SJCRH30 (cell line): Measurements from ENCODE around the gene BCAR1. TPM values are rescaled to one million over a fixed set of nuclear protein-coding genes. Genes with fewer than 3 reads are reported as not detected.
"Not testable (repeated sequence)": the region's sequence is repeated elsewhere in the genome, so short reads cannot be mapped to it uniquely, and the experiment has no call there.

Experiments used
- DNase-seq, 2 experiments: peaks; one replicate each; pipeline ENCODE4 v3.0.0-alpha.2; 2015 to 2020
- H3K27ac ChIP-seq: fragments of 250-450 bp; sonication (Bioruptor Pico); 2 replicates; pipeline ENCODE4 v1.5.1; 2020; ENCODE audit warnings: mild to moderate bottlenecking, moderate library complexity
- H3K27me3 ChIP-seq: fragments of 250-450 bp; sonication (Bioruptor Pico); 2 replicates; pipeline ENCODE4 v1.5.1; 2020; ENCODE audit warnings: mild to moderate bottlenecking, moderate library complexity
- H3K36me3 ChIP-seq: fragments of 250-450 bp; sonication (Bioruptor Pico); 2 replicates; pipeline ENCODE4 v1.5.1; 2020; ENCODE audit warnings: mild to moderate bottlenecking, moderate library complexity
- H3K4me1 ChIP-seq: fragments of 250-450 bp; sonication (Bioruptor Pico); 2 replicates; pipeline ENCODE4 v1.5.1; 2020; ENCODE audit warnings: mild to moderate bottlenecking, moderate library complexity
- H3K4me3 ChIP-seq: fragments of 250-450 bp; sonication (Bioruptor Pico); 2 replicates; pipeline ENCODE4 v1.5.1; 2020; ENCODE audit warnings: mild to moderate bottlenecking, moderate library complexity
- H3K9me3 ChIP-seq: fragments of 250-450 bp; sonication (Bioruptor Pico); replicated peaks from 2 replicates; pipeline ENCODE4 v1.5.1; 2020; ENCODE audit warnings: mild to moderate bottlenecking, moderate library complexity
- total RNA-seq: library from RNA; depleted of rRNA; stranded (reverse); fragments of >200 nt; shearing (Covaris generic); gene quantifications from 2 replicates; pipeline ENCODE4 v1.2.3, GENCODE V29; 2014; rRNA removed

The BCAR1 gene
- total RNA-seq, result 17.4 and 21.7 TPM in 2 replicates

GRCh38 chr16:75251280-75252048 lies at the start of gene BCAR1:
TSS of gene BCAR1 (minus strand) at chr16:75251624. CDS start at chr16:75251482, 142 bp downstream.
- Histone ChIP-seq H3K27me3 (no peaks in the 10 kb centered on the region), H3K4me1 (peaks cover 38% of the 10 kb centered on the region), H3K9me3 (no peaks in the 10 kb centered on the region), H3K36me3 (no peaks in the 10 kb centered on the region), H3K4me3 (peak within 1 kb of the TSS; percentile 76), H3K27ac (peak within 1 kb of the TSS; percentile 69)
- peak; percentile 84 for DNase-seq

GRCh38 chr16:75298267-75298666 lies 46.8 kb upstream of the BCAR1 start:
- Histone ChIP-seq H3K9me3 (no peaks in the 10 kb centered on the region), H3K36me3 (no peaks in the 10 kb centered on the region), H3K27me3 (no peaks in the 10 kb centered on the region), H3K4me1 (no peaks in the 10 kb centered on the region), H3K4me3 (no peak overlapping the region), H3K27ac (no peak overlapping the region)
- no peak for DNase-seq

GRCh38 chr16:75296606-75297005 lies 45.2 kb upstream of the BCAR1 start:
- H3K4me1 ChIP-seq, result no peaks in the 10 kb centered on the region
- no peak for DNase-seq

GRCh38 chr16:75294773-75295459 lies 43.5 kb upstream of the BCAR1 start:
- H3K36me3 ChIP-seq, result no peaks in the 10 kb centered on the region
- H3K9me3 ChIP-seq, result no peaks in the 10 kb centered on the region
- H3K27ac ChIP-seq, result no peak overlapping the region
- no peaks in the 10 kb centered on the region for H3K4me1 ChIP-seq
- H3K27me3 ChIP-seq, result no peaks in the 10 kb centered on the region
- DNase-seq, result no peak
- H3K4me3 ChIP-seq, result no peak overlapping the region

More at GRCh38 chr16:75296606-75297005, 45.2 kb upstream of the BCAR1 start:
- Histone ChIP-seq H3K9me3 (no peaks in the 10 kb centered on the region), H3K27ac (no peak overlapping the region), H3K36me3 (no peaks in the 10 kb centered on the region), H3K27me3 (no peaks in the 10 kb centered on the region), H3K4me3 (no peak overlapping the region)

GRCh38 chr16:75293772-75294171 lies 42.3 kb upstream of the BCAR1 start:
- Histone ChIP-seq H3K27ac (no peak overlapping the region), H3K36me3 (no peaks in the 10 kb centered on the region), H3K27me3 (no peaks in the 10 kb centered on the region), H3K4me1 (no peaks in the 10 kb centered on the region), H3K9me3 (no peaks in the 10 kb centered on the region), H3K4me3 (no peak overlapping the region)
- no peak for DNase-seq

GRCh38 chr16:75293173-75293572 lies 41.7 kb upstream of the BCAR1 start:
- Histone ChIP-seq H3K4me1 (no peaks in the 10 kb centered on the region), H3K27ac (no peak overlapping the region), H3K36me3 (no peaks in the 10 kb centered on the region), H3K4me3 (no peak overlapping the region), H3K9me3 (no peaks in the 10 kb centered on the region), H3K27me3 (no peaks in the 10 kb centered on the region)
- no peak for DNase-seq

GRCh38 chr16:75292691-75293090 lies 41.3 kb upstream of the BCAR1 start:
- H3K27me3 ChIP-seq, result no peaks in the 10 kb centered on the region
- no peaks in the 10 kb centered on the region for H3K9me3 ChIP-seq
- DNase-seq, result no peak
- H3K36me3 ChIP-seq, result no peaks in the 10 kb centered on the region
- H3K27ac ChIP-seq, result no peak overlapping the region
- no peaks in the 10 kb centered on the region for H3K4me1 ChIP-seq
- H3K4me3 ChIP-seq, result no peak overlapping the region

DNA sequence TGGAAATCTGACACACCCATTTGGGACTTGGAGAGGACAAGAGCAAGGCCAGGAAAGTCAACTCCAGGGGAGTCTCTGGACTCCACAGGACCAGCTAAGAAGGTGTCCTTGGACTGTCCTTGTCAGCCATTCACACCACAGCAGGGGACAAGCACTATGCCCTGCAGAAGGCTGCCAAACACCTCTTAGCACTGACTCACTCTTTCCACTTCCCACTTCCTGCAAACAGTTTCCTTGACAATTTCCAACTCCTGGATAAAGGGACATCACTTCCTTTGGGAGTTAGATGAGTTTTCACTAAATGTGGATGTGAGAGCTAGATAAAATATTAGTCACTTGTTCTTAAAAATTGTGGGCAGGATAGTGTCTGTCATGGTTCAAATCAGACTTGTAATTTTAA lies 37.8 kb upstream of the BCAR1 start:
- Histone ChIP-seq H3K27ac (no peak overlapping the region), H3K4me1 (no peaks in the 10 kb centered on the region), H3K9me3 (no peaks in the 10 kb centered on the region), H3K4me3 (no peak overlapping the region), H3K36me3 (no peaks in the 10 kb centered on the region), H3K27me3 (no peaks in the 10 kb centered on the region)
- no peak for DNase-seq

DNA sequence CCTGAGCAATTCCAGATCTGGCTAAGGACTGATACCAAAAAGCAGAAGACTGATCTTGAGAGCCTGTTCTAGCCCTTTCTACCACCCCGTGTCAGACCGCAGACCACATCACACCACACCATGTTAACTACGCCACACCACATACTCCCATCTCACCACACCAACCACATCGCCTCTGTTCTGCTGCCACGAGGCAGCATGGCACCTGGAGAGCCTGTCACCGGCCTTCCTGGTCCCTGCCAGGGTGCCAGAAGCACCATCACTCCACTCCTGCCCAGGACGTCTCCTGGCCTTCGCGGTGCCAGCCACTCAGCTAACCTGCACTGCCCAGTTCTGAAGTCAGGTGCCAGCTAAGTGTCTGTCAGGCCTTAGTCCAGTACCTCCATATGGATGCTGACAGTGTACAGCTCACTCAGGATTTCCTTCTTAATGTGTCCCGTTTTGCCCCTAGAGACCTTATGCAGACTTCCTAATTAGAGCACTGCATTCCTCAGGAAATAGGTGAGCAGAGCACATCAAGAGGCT lies 37.2 kb upstream of the BCAR1 start:
- no peaks in the 10 kb centered on the region for H3K36me3 ChIP-seq
- no peaks in the 10 kb centered on the region for H3K9me3 ChIP-seq
- DNase-seq, result no peak
- no peaks in the 10 kb centered on the region for H3K27me3 ChIP-seq
- H3K27ac ChIP-seq, result no peak overlapping the region
- no peaks in the 10 kb centered on the region for H3K4me1 ChIP-seq
- no peak overlapping the region for H3K4me3 ChIP-seq

- Histone ChIP-seq H3K4me3 (no peak overlapping the region), H3K9me3 (no peaks in the 10 kb centered on the region)
These were observed 36.8 kb upstream of the BCAR1 start for GRCh38 chr16:75288181-75288580.

GRCh38 chr16:75287708-75288107 lies 36.3 kb upstream of the BCAR1 start:
- H3K4me1 ChIP-seq, result no peaks in the 10 kb centered on the region
- no peaks in the 10 kb centered on the region for H3K9me3 ChIP-seq
- no peaks in the 10 kb centered on the region for H3K27me3 ChIP-seq
- H3K27ac ChIP-seq, result no peak overlapping the region
- H3K36me3 ChIP-seq, result no peaks in the 10 kb centered on the region
- no peak for DNase-seq
- no peak overlapping the region for H3K4me3 ChIP-seq

More at GRCh38 chr16:75288181-75288580, 36.8 kb upstream of the BCAR1 start:
- Histone ChIP-seq H3K36me3 (no peaks in the 10 kb centered on the region), H3K27ac (no peak overlapping the region), H3K4me1 (no peaks in the 10 kb centered on the region), H3K27me3 (no peaks in the 10 kb centered on the region)
- no peak for DNase-seq

DNA sequence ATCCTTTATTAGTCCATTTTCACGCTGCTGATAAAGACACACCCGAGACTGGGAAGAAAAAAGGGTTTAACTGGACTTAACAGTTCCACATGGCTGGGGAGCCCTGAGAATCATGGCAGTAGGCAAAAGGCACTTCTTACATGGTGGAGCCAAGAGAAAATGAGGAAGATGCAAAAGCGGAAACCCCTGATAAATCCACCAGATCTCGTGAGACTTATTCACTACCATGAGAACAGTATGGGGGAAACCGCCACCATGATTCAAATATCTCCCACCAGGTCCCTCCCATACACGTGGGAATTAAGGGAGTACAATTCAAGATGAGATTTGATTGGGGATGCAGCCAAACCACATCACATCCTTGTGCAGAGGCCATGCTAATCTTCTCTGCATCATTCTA lies 35.0 kb upstream of the BCAR1 start:
- H3K27ac ChIP-seq, result no peak overlapping the region
- no peak overlapping the region for H3K4me3 ChIP-seq
- no peaks in the 10 kb centered on the region for H3K9me3 ChIP-seq
- no peaks in the 10 kb centered on the region for H3K27me3 ChIP-seq
- no peaks in the 10 kb centered on the region for H3K36me3 ChIP-seq
- no peaks in the 10 kb centered on the region for H3K4me1 ChIP-seq
- no peak for DNase-seq

GRCh38 chr16:75282466-75283281 lies 31.2 kb upstream of the BCAR1 start:
- no peaks in the 10 kb centered on the region for H3K27me3 ChIP-seq
- H3K27ac ChIP-seq, result no peak overlapping the region
- H3K4me3 ChIP-seq, result no peak overlapping the region
- H3K9me3 ChIP-seq, result no peaks in the 10 kb centered on the region
- H3K36me3 ChIP-seq, result no peaks in the 10 kb centered on the region
- no peaks in the 10 kb centered on the region for H3K4me1 ChIP-seq
- DNase-seq, result no peak

DNA sequence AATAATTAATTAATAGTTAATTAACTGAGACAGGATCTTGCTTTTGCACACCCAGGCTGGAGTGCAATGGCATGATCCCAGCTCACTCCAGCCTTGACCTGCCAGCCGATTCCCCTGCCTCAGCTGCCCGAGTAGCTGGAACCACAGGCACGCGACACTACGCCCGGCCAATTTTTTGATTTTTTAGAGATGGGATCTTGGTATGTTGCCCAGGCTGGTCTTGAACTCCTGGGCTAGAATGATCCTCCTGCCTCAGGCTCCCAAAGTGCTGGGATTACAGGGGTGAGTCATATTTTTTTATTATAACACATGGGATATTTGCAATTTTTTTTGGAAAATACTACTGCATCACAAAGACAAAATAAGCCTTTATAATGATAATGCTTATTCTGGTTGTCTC lies 30.4 kb upstream of the BCAR1 start:
- H3K4me1 ChIP-seq, result no peaks in the 10 kb centered on the region
- no peak overlapping the region for H3K27ac ChIP-seq
- no peak for DNase-seq
- no peaks in the 10 kb centered on the region for H3K9me3 ChIP-seq
- H3K36me3 ChIP-seq, result no peaks in the 10 kb centered on the region
- no peak overlapping the region for H3K4me3 ChIP-seq
- no peaks in the 10 kb centered on the region for H3K27me3 ChIP-seq

DNA sequence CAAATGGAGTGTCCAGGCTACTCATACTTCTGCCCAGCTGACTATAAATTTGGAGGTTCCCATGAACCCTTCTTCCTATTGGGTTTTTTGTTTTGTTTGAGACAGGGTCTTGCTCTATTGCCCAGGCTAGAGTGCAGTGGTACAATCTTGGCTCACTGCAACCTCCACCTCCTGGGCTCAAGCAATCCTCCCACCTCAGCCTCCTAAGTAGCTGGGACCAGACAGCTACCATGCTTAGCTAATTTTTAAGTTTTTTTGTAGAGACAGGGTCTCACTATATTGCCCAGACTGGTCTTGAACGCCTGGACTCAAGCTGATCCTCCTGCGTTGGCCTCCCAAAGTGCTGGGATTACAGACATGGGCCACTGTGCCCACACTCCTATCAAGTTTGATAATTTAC lies 29.6 kb upstream of the BCAR1 start:
- H3K9me3 ChIP-seq, H3K27me3 ChIP-seq, DNase-seq, H3K27ac ChIP-seq, H3K4me3 ChIP-seq, H3K36me3 ChIP-seq, H3K4me1 ChIP-seq: not testable (repeated sequence)
